ENCODE measurements around the gene LRP1B. TPM values are rescaled to one million over a fixed set of nuclear protein-coding genes. Genes with fewer than 3 reads are reported as not detected.

The LRP1B gene
- total and polyA plus RNA-seq, 2 of the 8 experiments (the other 6 are each of a cell fraction or from before 2014, with no cell fraction given): 0.03 TPM; not detected in 1

- no peak overlapping the region for H2BK120ac ChIP-seq (replicated peaks; ENCODE audit: low read depth, low read length)
- no peak overlapping the region for H3K27ac ChIP-seq (ENCODE audit: low read depth, low read length)
- FAIRE-seq (no peak), DNase-seq (ENCODE audit: low read depth in 1 of 2, low spot score in 2 of 2) (no peak)
- H3K56ac ChIP-seq (replicated peaks; ENCODE audit: insufficient read length, low read depth, low read length): no peak overlapping the region
- H4K20me1 ChIP-seq (replicated peaks in 1 of 2; ENCODE audit: control insufficient read depth in 1 of 2, insufficient read depth in 2 of 2, low read length in 2 of 2): no peaks in the 10 kb centered on the region
- no peaks in the 10 kb centered on the region for H3K79me2 ChIP-seq (ENCODE audit: control insufficient read depth in 1 of 2, insufficient read depth in 2 of 2, low read length in 2 of 2)
- no peak overlapping the region for H2BK12ac ChIP-seq (ENCODE audit: low read depth, low read length)
- H3K9me3 ChIP-seq (ENCODE audit: insufficient read depth in 2 of 2, low read depth in 1 of 2, low read length in 1 of 2): no peaks in the 10 kb centered on the region
- H3K4ac ChIP-seq (replicated peaks; ENCODE audit: insufficient read length, low read depth, low read length): no peak overlapping the region
- H4K8ac ChIP-seq (ENCODE audit: extremely low read depth, insufficient read depth, low read length): no peak overlapping the region
- no peak overlapping the region for H3K4me2 ChIP-seq (ENCODE audit: insufficient read depth in 1 of 2, low read depth in 2 of 2, low read length in 2 of 2)
- H3K4me3 ChIP-seq (ENCODE audit: extremely low read depth in 1 of 4, insufficient read depth in 2 of 4, low read depth in 3 of 4, low read length in 4 of 4): no peak overlapping the region
- no peaks in the 10 kb centered on the region for H3K4me1 ChIP-seq (replicated peaks in 1 of 4; ENCODE audit: control insufficient read depth in 3 of 4, insufficient read depth in 4 of 4, low read length in 3 of 4)
- H2BK5ac ChIP-seq (ENCODE audit: low read depth, low read length): no peak overlapping the region
- ChIA-PET CTCF (ENCODE audit: partially characterized antibody) (no interaction called here), POLR2A (ENCODE audit: partially characterized antibody) (no interaction called here)
- WGBS, 2 experiments (ENCODE audit: extremely low coverage in 1 of 2, insufficient coverage in 1 of 2, insufficient read length in 1 of 2, insufficient replicate concordance in 2 of 2, low coverage in 1 of 2, low lambda C conversion rate in 2 of 2, missing lambda C conversion rate in 1 of 2): 86% methylated on average over 3 of the region's 3 CpGs; no CpG with 5 or more reads in 1 of the 2 experiments
- H3K14ac ChIP-seq (ENCODE audit: insufficient read length): no peak overlapping the region
- no peak overlapping the region for H2BK15ac ChIP-seq (ENCODE audit: low read length)
- H2BK20ac ChIP-seq (ENCODE audit: low read length): no peak overlapping the region
- no peaks in the 10 kb centered on the region for H3K23me2 ChIP-seq (ENCODE audit: low read depth, low read length)
- H4K5ac ChIP-seq (ENCODE audit: insufficient read length, low read depth, low read length): no peak overlapping the region
- H2AFZ ChIP-seq (ENCODE audit: low read length): no peak overlapping the region
- no peaks in the 10 kb centered on the region for H3K79me1 ChIP-seq (ENCODE audit: low read depth, low read length)
- H4K91ac ChIP-seq (replicated peaks; ENCODE audit: insufficient read length, low read length): no peak overlapping the region
- TF ChIP-seq TAF7 (optimal IDR thresholded peaks at IDR 0.05; ENCODE audit: borderline replicate concordance, low read depth, low read length) (no peak), CHD2 (IDR thresholded peaks at IDR 0.05; ENCODE audit: low read length) (no peak), HDAC6 (IDR thresholded peaks at IDR 0.05; ENCODE audit: low read depth, low read length) (no peak), CEBPB (IDR thresholded peaks at IDR 0.05; ENCODE audit: low read depth, low read length) (no peak), CHD1 (IDR thresholded peaks at IDR 0.05; ENCODE audit: low read depth, low read length) (no peak), KDM4A (IDR thresholded peaks at IDR 0.05; ENCODE audit: low read depth, low read length, severe bottlenecking) (no peak), SIN3A (conservative IDR thresholded peaks at IDR 0.05 in 1 of 2, IDR thresholded peaks at IDR 0.05 in 1 of 2; ENCODE audit: low read depth in 1 of 2, low read length in 2 of 2) (no peak), BACH1 (IDR thresholded peaks at IDR 0.05; ENCODE audit: low read length) (no peak), SIX5 (IDR thresholded peaks at IDR 0.05; ENCODE audit: low read depth, low read length) (no peak), SAP30 (IDR thresholded peaks at IDR 0.05; ENCODE audit: insufficient read depth, insufficient replicate concordance, low read length) (no peak), TCF12 (IDR thresholded peaks at IDR 0.05; ENCODE audit: low read depth, low read length) (no peak), POU5F1 (IDR thresholded peaks at IDR 0.05; ENCODE audit: low read depth, low read length) (no peak), CBX5 (IDR thresholded peaks at IDR 0.05; ENCODE audit: low read depth, low read length) (no peak), HDAC2 (IDR thresholded peaks at IDR 0.05; ENCODE audit: borderline replicate concordance in 1 of 2, low read depth in 2 of 2, low read length in 2 of 2) (no peak)
- H2AK5ac ChIP-seq (ENCODE audit: low read depth, low read length): no peak overlapping the region
- H3K36me3 ChIP-seq (ENCODE audit: control insufficient read depth in 2 of 4, insufficient read depth in 4 of 4, low read length in 3 of 4): no peaks in the 10 kb centered on the region
- no peak overlapping the region for H3K23ac ChIP-seq (ENCODE audit: insufficient read length)
- no peak overlapping the region for H3K18ac ChIP-seq (ENCODE audit: extremely low read depth, low read length)
- H3K27me3 ChIP-seq (replicated peaks in 1 of 4; ENCODE audit: control insufficient read depth in 3 of 4, extremely low read depth in 1 of 4, insufficient read depth in 3 of 4, low read length in 3 of 4): no peaks in the 10 kb centered on the region
- no peak overlapping the region for H3K9ac ChIP-seq (replicated peaks in 1 of 4; ENCODE audit: extremely low read depth in 1 of 4, low read depth in 3 of 4, low read length in 3 of 4)
These were observed 1371.2 kb downstream of the LRP1B start for GRCh38 chr2:140759426-140760156.

Measured in H1 (cell line).